T-helper 17 cell (primary cell): Measurements from ENCODE around the gene DEFB108B. TPM values are rescaled to one million over a fixed set of nuclear protein-coding genes. Genes with fewer than 3 reads are reported as not detected.
"Not testable (repeated sequence)": the region's sequence is repeated elsewhere in the genome, so short reads cannot be mapped to it uniquely, and the experiment has no call there.

ENCODE experiments used
- ATAC-seq: fragments of 150-1000 bp; cut with Tn5 transposase; 2 replicates; pipeline ENCODE4 v1.10.0; 2021; ENCODE audit warnings: mild to moderate bottlenecking, moderate library complexity
- DNase-seq, 3 donors: peaks; one replicate each; pipeline versions ENCODE4 v3.0.0 to v3.0.0-alpha.2; 2020 to 2021
- H3K9me3 ChIP-seq: one replicate; pipeline ENCODE4 v1.7.0; 2013; ENCODE audit warnings: low read length, mild to moderate bottlenecking; ENCODE audit not compliant: control insufficient read depth, poor library complexity, severe bottlenecking
- H3K27ac Mint-ChIP-seq: one replicate; pipeline ENCODE4 v1.8.0; 2022; ENCODE audit warnings: mild to moderate bottlenecking, moderate library complexity, mixed read lengths
- H3K27me3 Mint-ChIP-seq: one replicate; pipeline ENCODE4 v1.8.0; 2022; ENCODE audit warnings: mixed read lengths
- H3K36me3 Mint-ChIP-seq: one replicate; pipeline ENCODE4 v1.8.0; 2022; ENCODE audit warnings: low read depth, mixed read lengths
- H3K4me1 Mint-ChIP-seq: one replicate; pipeline ENCODE4 v1.8.0; 2022; ENCODE audit warnings: mild to moderate bottlenecking, mixed read lengths
- H3K4me3 Mint-ChIP-seq: one replicate; pipeline ENCODE4 v1.8.0; 2022; ENCODE audit warnings: mild to moderate bottlenecking, moderate library complexity, mixed read lengths
- total RNA-seq, 4 donors: library from RNA in 2 of 4; stranded (reverse) in 2 of 4; gene quantifications; one replicate each; pipeline ENCODE4 v1.2.3 and lab custom pipeline; 2022 to 2026

DEFB108B gene
- total RNA-seq, 2 donors from 2014 or later, result not detected

DNA sequence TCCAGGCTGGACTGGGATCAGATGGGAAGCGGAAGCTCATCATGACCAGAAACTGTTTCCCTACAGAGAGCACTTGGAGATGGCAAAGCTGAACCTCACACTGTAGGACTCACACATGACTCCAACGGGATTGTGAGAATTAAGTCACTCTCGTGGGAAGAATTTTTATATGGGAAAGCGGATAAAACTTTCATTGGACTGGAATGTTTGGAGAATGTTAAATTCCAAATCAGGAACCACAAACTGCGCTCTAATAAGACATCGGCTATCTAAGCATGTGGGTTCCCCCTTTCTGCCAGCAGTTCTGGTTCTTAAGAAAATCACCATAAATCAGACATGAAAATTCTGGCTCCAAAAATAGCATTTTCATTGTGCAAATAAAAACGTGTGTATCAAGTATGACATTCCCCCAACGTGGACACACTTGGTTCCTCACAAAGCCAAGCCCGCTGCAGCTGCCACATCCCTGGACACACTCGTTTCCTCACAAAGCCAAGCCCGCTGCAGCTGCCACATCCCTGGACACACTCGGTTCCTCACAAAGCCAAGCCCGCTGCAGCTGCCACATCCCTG, 33.4 kb upstream of the DEFB108B start:
- not testable (repeated sequence) for H3K4me1 Mint-ChIP-seq, H3K27ac Mint-ChIP-seq, H3K36me3 Mint-ChIP-seq, ATAC-seq, H3K4me3 Mint-ChIP-seq, DNase-seq, H3K9me3 ChIP-seq, H3K27me3 Mint-ChIP-seq

DNA sequence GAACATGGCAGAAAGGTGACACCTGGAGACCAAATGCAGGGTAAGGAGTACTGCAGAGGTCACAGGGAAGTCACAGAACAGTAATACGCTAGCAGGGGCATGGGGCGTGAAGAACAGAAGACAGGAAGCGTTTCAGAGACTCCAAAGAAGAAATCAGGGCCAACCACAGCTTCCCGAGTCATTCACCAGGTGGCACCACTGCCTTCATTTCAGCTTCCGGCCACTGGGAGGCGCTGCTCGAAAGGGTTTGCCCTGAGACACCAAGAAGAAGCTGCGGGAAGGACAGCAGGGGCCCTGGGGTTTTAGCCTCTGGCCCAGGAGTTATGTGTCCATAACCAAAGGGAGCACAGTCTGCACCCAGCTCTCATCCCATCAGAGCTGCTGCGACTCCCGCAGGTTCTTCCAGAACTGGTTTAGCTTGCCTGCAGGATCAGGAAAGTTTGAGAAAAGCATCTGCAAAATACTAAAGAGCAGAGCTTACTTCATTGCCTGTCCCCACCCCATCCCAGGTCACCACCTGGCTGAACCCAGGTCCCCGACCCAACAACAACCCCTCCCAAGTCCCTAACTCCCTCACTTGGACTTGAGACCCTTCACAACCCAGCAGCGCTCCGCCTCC, 32.6 kb upstream of the DEFB108B start:
- H3K4me3 Mint-ChIP-seq, result not testable (repeated sequence)
- DNase-seq (peak; percentile 67 to 86 (median 74)), ATAC-seq (peak; percentile 50)

DNA sequence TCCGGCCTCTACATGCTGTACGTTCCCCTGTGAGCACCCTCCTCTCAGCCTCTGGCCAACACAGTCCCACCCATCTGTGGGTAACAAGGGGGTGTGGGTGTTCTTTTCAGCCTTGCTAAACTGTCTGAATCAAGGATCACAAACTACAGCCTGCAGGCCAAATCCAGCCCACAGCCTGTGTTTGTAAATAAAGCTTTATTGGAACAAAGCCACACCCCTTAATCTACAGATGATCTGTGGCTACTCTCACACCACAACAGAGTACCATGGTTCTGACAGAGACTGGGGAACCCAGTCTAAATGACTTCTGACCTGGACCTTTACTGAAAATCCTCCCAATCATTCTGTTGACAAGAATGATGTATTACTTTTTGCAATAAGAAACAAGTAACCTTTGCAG, 32.0 kb upstream of the DEFB108B start:
- not testable (repeated sequence) for H3K27me3 Mint-ChIP-seq, H3K27ac Mint-ChIP-seq

More for the DNA sequence above, 32.6 kb upstream of the DEFB108B start:
- not testable (repeated sequence) for H3K27ac Mint-ChIP-seq, H3K36me3 Mint-ChIP-seq, H3K9me3 ChIP-seq, H3K4me1 Mint-ChIP-seq, H3K27me3 Mint-ChIP-seq

DNA sequence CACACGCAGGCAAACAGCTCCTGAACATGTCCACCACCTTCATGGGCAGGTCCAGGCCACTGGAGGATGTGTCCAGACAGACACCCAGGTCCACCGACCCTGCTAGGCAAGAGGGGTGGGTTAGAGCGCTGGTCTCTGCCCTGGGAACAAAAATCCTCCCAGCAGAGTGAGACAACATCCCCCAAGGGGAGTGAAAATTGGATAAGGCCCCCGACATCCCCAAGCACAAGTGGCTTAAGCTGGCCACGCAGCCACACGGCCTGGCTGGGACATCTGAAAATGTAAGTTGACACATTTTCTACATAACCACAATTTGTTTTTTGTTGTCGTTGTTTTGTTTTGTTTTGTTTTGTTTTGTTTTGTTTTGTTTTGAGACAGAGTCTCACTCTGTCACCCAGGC, 30.1 kb upstream of the DEFB108B start:
- H3K27ac Mint-ChIP-seq, DNase-seq, ATAC-seq: not testable (repeated sequence)

More for the DNA sequence above, 32.0 kb upstream of the DEFB108B start:
- not testable (repeated sequence) for H3K36me3 Mint-ChIP-seq, H3K4me3 Mint-ChIP-seq, ATAC-seq, H3K9me3 ChIP-seq, DNase-seq, H3K4me1 Mint-ChIP-seq

DNA sequence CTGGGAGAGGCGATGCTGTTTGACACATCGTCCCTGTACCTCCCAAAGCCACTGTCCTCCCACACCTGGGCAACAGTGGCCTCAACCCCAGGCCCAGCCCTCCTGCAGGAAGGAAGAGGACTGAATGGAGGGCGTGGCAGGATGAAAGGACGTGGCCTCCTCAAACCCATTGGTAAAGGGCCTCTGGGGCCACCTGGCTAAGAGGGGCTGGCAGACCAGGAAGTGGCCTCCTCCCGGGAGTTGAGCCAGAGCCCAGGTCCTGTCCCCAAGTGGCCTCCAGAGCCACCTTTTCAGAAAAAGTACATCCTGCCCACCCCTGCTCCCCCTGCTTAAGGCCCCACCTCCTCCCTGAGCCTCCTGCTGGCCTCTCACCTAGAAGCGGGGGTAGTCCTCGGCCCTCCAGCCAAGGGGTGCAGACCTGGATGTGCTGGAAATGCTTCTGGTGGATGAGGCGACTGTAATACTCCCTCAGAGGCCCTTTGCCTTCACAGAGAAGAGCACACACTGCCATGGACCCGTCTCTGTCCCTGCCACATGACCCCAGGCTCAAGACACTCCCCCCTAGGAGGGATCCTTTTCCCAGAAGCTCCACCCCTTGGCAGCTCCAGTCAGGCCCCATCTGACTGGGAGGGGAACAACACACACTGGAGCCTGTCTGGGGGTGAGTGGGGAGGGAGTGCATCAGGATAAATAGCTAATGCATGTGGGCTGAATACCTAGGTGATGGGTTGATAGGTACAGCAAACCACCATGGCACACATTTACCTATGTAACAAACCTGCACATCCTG, 28.6 kb upstream of the DEFB108B start:
- not testable (repeated sequence) for DNase-seq, H3K27me3 Mint-ChIP-seq, H3K4me1 Mint-ChIP-seq, H3K9me3 ChIP-seq, H3K4me3 Mint-ChIP-seq, ATAC-seq, H3K27ac Mint-ChIP-seq, H3K36me3 Mint-ChIP-seq

More for the DNA sequence above, 30.1 kb upstream of the DEFB108B start:
- H3K27me3 Mint-ChIP-seq, H3K36me3 Mint-ChIP-seq, H3K4me1 Mint-ChIP-seq, H3K9me3 ChIP-seq, H3K4me3 Mint-ChIP-seq: not testable (repeated sequence)

DNA sequence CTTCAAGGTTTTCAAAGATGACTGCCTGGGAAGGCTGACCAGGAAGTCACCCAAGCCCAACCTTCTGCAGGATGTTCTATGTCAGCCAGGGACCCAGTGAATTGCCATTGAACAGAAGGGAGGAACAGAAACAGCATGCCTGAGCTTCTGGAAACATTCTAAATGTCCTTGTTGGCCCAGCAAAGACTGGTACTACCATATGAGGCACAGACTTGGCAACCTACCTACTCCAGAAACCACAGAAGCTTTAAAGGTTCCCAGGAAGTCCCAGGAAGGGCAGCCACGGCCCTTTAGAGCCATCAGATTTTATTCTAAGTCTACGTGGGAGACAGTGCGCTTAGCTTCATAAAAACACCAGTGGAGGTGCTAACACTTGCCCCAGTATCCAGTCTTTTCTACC, 20.5 kb upstream of the DEFB108B start:
- DNase-seq, H3K4me1 Mint-ChIP-seq, H3K36me3 Mint-ChIP-seq, H3K27me3 Mint-ChIP-seq, H3K9me3 ChIP-seq, H3K27ac Mint-ChIP-seq, ATAC-seq: not testable (repeated sequence)
- H3K4me3 Mint-ChIP-seq, result peak overlapping the region; percentile 77

DNA sequence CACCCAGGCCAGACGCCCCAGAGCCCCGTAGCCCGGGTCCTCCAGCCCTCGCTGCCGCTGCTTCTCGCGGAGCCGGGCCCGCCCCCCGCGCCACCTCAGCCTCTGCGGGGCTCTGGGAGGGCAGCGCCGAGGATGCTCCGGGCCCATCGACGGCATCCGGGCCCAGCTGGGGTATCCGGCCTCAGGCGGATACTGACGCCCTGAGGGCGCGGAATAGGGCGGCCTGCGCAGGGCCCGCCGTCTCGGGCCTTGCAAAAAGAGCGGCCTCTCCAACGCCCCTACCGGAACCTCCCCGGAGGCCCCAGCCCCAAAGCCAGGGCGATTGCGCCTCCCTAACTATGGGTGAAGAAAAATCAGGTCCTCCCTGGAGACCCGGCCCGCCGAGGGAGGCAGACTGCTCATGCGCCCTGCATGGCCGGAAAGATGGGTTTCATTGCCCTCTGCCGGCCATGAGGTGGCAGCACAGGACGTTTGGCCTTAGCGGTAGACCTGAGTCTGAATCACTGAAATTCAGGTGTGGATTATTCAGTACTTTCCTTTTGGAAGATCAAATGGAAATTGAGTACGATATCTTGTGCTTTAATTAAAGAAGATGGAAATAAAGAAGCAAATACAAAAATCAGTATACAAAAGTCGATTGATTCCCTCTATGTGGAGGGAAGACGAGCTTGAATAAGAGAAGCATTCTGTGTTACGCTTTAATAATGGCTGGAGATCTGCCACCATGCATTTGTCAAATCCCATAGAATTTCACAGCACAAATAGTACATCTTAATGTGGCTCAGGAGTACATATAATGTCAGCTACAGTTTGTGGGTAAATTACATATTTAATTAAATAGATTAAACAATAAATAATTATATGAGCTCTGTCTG, 19.3 kb upstream of the DEFB108B start:
- DNase-seq (peak; percentile 69 to 77 (median 70)), ATAC-seq (peak; percentile 88)
- not testable (repeated sequence) for H3K4me1 Mint-ChIP-seq, H3K27ac Mint-ChIP-seq, H3K36me3 Mint-ChIP-seq, H3K27me3 Mint-ChIP-seq, H3K9me3 ChIP-seq
- peak overlapping the region; percentile 86 for H3K4me3 Mint-ChIP-seq

DNA sequence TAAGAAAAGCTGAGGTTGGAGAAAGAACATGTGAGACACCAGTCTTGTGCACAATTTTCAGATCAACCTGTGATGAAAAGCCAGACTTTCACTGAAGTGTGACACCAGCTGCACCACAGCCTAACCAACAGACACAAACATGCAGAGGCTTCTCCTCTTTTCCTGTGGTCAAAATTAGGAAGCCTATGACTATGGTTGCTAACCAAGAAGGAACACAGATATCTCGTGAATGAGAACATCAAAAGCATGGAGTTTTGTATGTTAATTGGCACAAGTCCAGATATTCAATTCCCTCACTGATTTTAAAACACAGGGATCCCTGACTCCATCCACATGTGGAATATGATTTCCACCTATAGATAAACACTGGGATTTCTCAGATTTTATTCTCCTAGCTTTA, 11.5 kb upstream of the DEFB108B start:
- H3K27me3 Mint-ChIP-seq, H3K9me3 ChIP-seq, DNase-seq, ATAC-seq, H3K4me3 Mint-ChIP-seq, H3K4me1 Mint-ChIP-seq, H3K27ac Mint-ChIP-seq, H3K36me3 Mint-ChIP-seq: not testable (repeated sequence)

DNA sequence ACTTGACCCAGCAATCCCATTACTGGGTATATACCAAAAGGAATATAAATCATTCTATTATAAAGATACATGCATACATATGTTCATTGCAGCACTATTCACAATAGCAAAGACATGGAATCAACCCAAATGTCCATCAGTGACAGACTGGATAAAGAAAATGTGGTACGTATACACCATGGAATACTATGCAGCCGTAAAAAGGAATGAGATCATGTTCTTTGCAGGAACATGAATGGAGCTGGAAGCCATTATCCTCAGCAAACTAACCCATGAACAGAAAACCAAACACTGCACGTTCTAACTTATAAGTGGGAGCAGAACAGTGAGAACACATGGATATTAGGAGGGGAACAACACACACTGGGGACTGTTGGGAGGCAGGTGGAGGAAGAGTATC, 3.8 kb upstream of the DEFB108B start:
- H3K27ac Mint-ChIP-seq, result not testable (repeated sequence)

DNA sequence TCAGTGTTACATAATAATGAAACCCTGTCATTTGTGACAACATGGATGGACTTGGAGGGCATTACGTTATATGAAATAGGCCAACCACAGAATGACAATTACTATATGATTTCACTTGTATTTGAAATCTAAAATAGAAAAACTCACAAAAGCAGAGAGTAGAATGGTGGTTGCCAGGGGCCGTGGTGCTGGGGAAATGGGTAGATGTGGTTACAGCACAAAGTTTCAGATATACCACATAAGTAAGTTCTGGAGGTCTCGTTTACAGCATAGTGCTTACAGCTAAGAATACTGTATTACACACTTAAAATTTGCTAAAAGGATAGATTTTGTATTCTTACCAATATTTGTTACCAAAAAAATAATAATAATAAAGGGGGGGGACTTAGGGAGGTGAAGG, 3.3 kb upstream of the DEFB108B start:
- not testable (repeated sequence) for H3K36me3 Mint-ChIP-seq, DNase-seq, ATAC-seq, H3K27ac Mint-ChIP-seq, H3K4me1 Mint-ChIP-seq, H3K27me3 Mint-ChIP-seq, H3K9me3 ChIP-seq, H3K4me3 Mint-ChIP-seq

More for the DNA sequence above, 3.8 kb upstream of the DEFB108B start:
- not testable (repeated sequence) for H3K9me3 ChIP-seq, H3K36me3 Mint-ChIP-seq, DNase-seq, H3K27me3 Mint-ChIP-seq, H3K4me1 Mint-ChIP-seq, ATAC-seq, H3K4me3 Mint-ChIP-seq

DNA sequence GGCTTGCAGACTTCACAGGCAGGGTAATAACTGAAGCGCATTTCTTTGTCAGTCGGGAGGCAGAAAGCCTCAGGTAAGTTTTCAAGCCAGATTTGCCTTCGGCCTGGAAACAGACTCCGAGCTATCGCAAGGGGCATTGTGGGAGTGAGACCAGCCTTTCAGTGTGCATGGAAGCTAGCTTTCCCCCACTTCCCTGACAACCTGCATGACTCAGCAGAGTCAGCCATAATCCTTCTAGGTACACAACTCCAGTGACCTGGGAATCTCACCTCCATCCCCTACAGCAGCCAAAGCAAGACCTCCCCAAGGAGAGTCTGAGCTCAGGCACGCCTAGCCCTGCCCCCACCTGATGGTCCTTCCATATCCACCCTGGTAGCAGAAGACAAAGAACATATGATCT, 9.7 kb downstream of the DEFB108B start:
- not testable (repeated sequence) for H3K36me3 Mint-ChIP-seq

DNA sequence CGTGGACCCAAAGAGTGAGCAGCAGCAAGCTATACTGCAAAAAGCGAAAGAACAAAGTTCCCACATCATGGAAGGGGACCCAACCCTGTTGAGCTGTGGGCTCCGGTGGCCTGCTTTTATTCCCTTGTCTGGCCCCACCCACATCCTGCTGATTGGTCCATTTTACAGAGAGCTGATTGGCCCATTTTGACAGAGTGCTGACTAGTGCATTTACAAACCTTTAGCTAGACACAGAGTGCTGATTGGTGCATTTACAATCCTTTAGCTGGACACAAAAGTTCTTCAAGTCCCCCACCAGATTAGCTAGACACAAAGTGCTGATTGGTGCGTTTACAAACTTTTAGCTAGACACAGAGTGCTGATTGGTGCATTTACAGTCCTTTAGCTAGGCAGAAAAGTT, 10.4 kb downstream of the DEFB108B start:
- not testable (repeated sequence) for H3K4me3 Mint-ChIP-seq, ATAC-seq, DNase-seq, H3K4me1 Mint-ChIP-seq, H3K9me3 ChIP-seq, H3K27ac Mint-ChIP-seq, H3K27me3 Mint-ChIP-seq, H3K36me3 Mint-ChIP-seq

More for the DNA sequence above, 9.7 kb downstream of the DEFB108B start:
- H3K4me3 Mint-ChIP-seq, H3K4me1 Mint-ChIP-seq, H3K9me3 ChIP-seq, H3K27me3 Mint-ChIP-seq, ATAC-seq, DNase-seq, H3K27ac Mint-ChIP-seq: not testable (repeated sequence)

DNA sequence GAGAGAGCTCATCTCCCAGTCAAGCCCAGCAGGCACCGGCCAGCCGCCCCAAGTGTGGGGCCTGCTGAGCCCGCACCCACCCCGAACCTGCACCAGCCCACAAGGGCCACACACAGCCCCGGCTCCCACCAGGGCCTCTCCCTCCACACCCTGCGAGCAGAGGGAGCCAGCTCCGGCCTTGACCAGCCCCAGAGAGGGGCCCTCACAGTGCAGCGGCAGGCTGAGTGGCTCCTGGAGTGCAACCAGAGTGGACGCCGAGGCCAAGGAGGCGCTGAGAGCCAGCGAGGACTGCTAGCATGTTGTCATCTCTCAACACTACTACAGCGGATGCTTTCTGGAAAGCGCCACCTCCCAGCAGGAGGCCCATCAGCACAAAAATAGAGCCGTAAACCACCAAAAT, 10.9 kb downstream of the DEFB108B start:
- Mint-ChIP-seq H3K27me3 (no peaks in the 10 kb centered on the region), H3K36me3 (no peaks in the 10 kb centered on the region), H3K27ac (no peak overlapping the region), H3K4me1 (no peaks in the 10 kb centered on the region), H3K4me3 (no peak overlapping the region)
- DNase-seq (no peak), ATAC-seq (no peak)
- no peaks in the 10 kb centered on the region for H3K9me3 ChIP-seq
